GM21447 (cell line): ENCODE measurements around the gene ITIH4.

Source experiments
- ATAC-seq: cut with Tn5 transposase; IDR thresholded peaks from one replicate; pipeline ENCODE4 v1.9.1; 2021; ENCODE audit not compliant: unreplicated experiment

The ITIH4 gene

GRCh38 chr3:52834871-52835501 is 4.5 kb upstream of the ITIH4 start, which contains the start of gene MUSTN1:
Gene MUSTN1, minus strand, starts transcription at chr3:52835019. Its CDS starts 71 bp downstream, at chr3:52834948.
- no peak for ATAC-seq

- no peak for ATAC-seq
These were observed 2.7 kb upstream of the ITIH4 start for GRCh38 chr3:52833202-52833601.

GRCh38 chr3:52831500-52832301 is 1.2 kb upstream of the ITIH4 start:
- no peak for ATAC-seq

GRCh38 chr3:52829906-52830463 is 487 bp downstream of the ITIH4 start:
- no peak for ATAC-seq

GRCh38 chr3:52829482-52829881 is 990 bp downstream of the ITIH4 start:
- no peak for ATAC-seq

- ATAC-seq, result no peak
These were observed 2.6 kb downstream of the ITIH4 start for GRCh38 chr3:52827866-52828376.

- ATAC-seq, result no peak
These were observed 3.0 kb downstream of the ITIH4 start for GRCh38 chr3:52827441-52827840.

- ATAC-seq, result no peak
These were observed 6.4 kb downstream of the ITIH4 start for GRCh38 chr3:52824037-52824436.

GRCh38 chr3:52822363-52822762 is 8.1 kb downstream of the ITIH4 start:
- no peak for ATAC-seq

- no peak for ATAC-seq
These were observed 9.7 kb downstream of the ITIH4 start for GRCh38 chr3:52820736-52821135.

- no peak for ATAC-seq
These were observed 10.5 kb downstream of the ITIH4 start for GRCh38 chr3:52819936-52820335.

- no peak for ATAC-seq
These were observed 12.6 kb downstream of the ITIH4 start for GRCh38 chr3:52817860-52818259.

- no peak for ATAC-seq
These were observed 13.3 kb downstream of the ITIH4 start for GRCh38 chr3:52817221-52817620.

GRCh38 chr3:52816654-52817053 is 13.8 kb downstream of the ITIH4 start:
- ATAC-seq, result no peak

- no peak for ATAC-seq
These were observed 14.3 kb downstream of the ITIH4 start for GRCh38 chr3:52816199-52816598.

GRCh38 chr3:52813810-52814209 is 16.7 kb downstream of the ITIH4 start:
- ATAC-seq, result no peak

GRCh38 chr3:52811452-52812011 is 18.9 kb downstream of the ITIH4 start:
- ATAC-seq, result no peak

GRCh38 chr3:52810923-52811322 is 19.5 kb downstream of the ITIH4 start:
- no peak for ATAC-seq

- no peak for ATAC-seq
These were observed 20.7 kb downstream of the ITIH4 start for GRCh38 chr3:52809662-52810377.

GRCh38 chr3:52809149-52809548 is 21.3 kb downstream of the ITIH4 start:
- no peak for ATAC-seq
